Measurements from ENCODE around the gene AKIP1.

The AKIP1 gene

DNA sequence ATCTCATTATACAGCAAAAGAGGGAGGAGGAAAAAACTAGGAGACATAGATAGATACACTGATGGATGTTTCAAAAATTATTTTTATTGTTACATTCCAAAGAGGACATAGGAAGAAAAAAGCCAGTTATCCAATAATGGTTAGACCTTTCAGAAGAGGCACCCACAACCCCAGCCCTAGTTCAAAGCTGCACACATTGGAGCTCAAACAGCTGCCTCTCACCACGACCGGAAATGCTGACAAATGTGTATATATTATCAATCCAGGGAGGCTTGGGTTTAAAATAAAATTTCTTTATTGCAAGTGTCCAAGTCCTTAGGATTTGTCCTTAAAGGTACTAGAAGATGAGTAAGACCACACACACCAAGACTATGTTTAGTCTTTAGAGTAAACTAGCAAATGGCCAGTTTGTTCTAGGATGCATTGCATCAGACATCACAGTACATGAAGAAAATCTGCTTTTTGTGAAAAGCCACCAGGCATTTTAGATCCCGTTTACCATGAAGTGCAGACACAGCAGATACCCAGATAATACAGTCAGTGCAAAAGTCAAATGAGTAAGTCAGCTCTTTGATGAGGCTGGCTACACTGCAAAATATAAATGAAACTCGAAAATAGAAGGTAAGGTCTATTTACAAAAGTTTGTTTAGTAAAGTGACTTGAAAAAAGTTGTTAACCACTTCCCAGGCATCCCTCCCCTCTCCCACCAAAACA, 36.4 kb downstream of the AKIP1 start:
- no peak for DNase-seq (ENCODE audit: low read depth, low spot score)

DNA sequence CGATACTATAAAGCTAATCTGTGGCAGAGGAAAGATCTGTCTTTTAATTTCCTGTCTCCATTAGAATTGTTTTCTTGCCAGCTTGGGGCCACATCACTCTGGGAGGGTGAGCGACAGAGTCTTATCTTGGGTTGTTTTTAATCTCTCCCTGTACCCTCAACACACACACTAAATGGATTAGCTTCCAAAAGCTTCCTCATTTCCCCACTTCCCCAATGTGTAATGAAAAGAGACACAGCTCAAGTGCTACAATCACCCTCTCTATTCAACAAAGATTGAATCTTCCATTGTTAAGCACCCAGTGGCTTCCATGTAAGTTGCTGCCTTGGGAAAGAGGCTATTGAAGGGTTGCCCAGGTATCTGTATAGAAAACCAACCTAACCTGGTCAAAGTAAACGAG, 37.9 kb downstream of the AKIP1 start:
- DNase-seq (ENCODE audit: low read depth, low spot score), result no peak
- H3K27ac ChIP-seq, result no peak overlapping the region

More for the DNA sequence above, 36.4 kb downstream of the AKIP1 start:
- H3K27ac ChIP-seq, result no peak overlapping the region

DNA sequence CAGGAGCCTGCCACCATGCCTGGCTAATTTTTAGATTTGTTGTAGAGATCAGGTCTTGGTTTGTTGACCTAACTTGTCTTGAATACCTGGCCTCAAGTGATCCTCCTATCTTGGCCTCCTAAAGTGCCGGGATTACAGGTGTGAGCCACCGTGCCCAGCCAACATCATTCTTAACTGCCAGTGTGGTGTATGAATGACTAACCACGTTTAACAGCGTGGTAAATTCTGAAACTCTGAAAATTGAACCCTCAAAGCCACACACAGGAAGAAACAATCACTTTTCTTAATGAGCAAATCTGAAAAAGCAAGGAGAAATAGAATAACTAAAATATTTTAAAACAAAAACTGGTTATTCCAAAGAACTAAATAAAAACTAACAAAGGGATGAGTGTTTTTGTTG, 45.9 kb downstream of the AKIP1 start:
- no peak overlapping the region for H3K27ac ChIP-seq
- no peak for DNase-seq (ENCODE audit: low read depth, low spot score)

- no peak overlapping the region for H3K27ac ChIP-seq
- DNase-seq (ENCODE audit: low read depth, low spot score), result peak; percentile 31
These were observed 48.7 kb downstream of the AKIP1 start for GRCh38 chr11:8959546-8960166.

GRCh38 chr11:8961401-8961800, 50.4 kb downstream of the AKIP1 start:
- no peak overlapping the region for H3K27ac ChIP-seq
- no peak for DNase-seq (ENCODE audit: low read depth, low spot score)

DNA sequence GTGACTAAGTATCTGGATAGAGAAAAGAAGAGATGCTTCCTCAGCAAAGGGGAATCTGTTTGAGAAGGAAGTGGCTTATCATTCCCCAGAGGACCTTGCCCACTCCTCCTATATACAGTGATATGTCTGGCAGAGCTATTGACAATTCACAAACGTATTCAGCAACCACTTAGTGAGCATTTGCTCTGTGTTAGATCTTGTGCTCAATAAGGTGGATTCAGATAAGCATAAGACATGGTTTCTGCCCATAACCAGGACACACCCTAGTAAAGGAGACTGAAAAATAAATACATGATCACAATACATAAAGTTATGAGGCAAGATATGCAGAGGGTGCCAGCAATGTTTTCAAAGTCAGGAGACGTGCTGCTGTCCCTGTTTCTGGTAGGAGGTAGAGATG, 51.9 kb downstream of the AKIP1 start:
- no peak for DNase-seq (ENCODE audit: low read depth, low spot score)
- H3K27ac ChIP-seq, result peak overlapping the region; percentile 88

DNA sequence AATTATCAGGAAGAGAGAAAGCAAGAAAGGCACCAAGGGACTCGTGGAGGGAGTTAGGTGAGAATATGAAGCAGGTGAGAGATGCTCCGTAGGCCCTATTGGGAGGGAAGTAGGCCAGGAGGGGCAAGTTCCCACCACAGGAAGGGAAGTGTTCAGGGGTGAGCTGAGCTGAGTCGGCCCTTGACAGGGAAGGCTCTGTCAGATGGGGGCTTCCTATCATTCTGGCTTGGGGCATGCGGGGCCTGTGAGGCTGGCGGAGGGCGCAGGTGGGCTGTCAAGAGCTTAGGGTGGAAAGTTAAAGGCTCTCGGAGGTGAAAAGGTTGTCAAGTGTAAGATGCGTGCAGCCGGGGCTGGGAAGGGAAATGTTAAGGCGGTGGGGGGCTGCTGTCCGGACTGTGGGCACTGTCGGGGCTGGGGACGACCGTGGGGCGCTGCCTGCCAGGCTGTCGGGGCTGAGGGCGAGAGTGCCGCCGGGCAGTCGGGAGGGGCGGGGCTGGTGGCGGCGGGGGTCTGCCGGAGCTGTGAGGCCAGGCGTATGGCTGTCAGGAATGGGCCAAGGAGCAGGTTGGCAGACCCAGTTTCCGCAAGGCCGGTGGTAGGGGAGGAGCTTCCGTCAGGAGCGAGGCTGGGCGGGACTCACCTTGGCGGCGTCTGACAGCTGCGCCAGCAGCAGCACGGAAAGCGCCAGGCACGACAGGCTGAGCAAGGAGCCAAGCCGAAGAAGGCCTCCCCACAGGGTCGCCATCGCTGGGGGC, 52.8 kb downstream of the AKIP1 start:
- H3K27ac ChIP-seq, result peak overlapping the region; percentile 88
- DNase-seq (ENCODE audit: low read depth, low spot score), result peak; percentile 37

GRCh38 chr11:8964324-8965320, 53.6 kb downstream of the AKIP1 start, which contains the start of gene TMEM9B:
TMEM9B (minus strand) TSS chr11:8964442; CDS start chr11:8964313, 129 bp downstream.
- no peak for DNase-seq (ENCODE audit: low read depth, low spot score)
- H3K27ac ChIP-seq, result peak within 1 kb of the TSS; percentile 88

DNA sequence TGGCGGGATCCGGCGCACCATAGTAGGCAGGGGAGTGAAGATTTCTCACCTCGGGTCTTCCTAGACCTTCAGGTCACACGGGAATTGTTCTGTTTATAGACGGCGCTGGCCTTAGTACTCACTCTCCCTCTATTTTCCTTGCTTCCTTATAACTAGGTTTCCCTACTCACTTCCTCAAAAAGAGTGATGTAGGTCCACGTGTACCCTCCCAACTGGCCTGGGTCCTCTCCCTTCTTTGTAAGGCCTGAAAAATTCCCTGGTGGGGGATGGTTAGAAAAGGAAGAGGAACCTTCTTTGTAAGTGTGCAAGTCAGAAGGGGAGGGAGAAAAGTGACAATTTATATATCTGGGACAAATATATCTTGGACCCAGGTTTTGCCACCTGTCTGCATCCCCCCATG, 56.2 kb downstream of the AKIP1 start:
- no peak for DNase-seq (ENCODE audit: low read depth, low spot score)
- H3K27ac ChIP-seq, result no peak overlapping the region
